Loucy (cell line): ENCODE data around the gene TOP3A.

ENCODE experiments used
- CTCF ChIP-seq: fragments of 200-600 bp; sonication (generic); conservative IDR thresholded peaks from 2 replicates; pipeline ENCODE4 v1.5.1; 2014; ENCODE audit warnings: mild to moderate bottlenecking, antibody characterized with exemption, low read length
- EZH2phosphoT487 ChIP-seq: fragments of 200-600 bp; IDR thresholded peaks from 2 replicates; pipeline ENCODE4 v1.6.1; 2018; ENCODE audit warnings: antibody characterized with exemption, mild to moderate bottlenecking, moderate library complexity, borderline replicate concordance

GRCh38 chr17:18315961-18316360, 1.2 kb upstream of the TOP3A start:
- TF ChIP-seq CTCF (no peak), EZH2phosphoT487 (no peak)
